Activated CD4-positive, alpha-beta T cell treated with anti-CD3 and anti-CD28 coated beads for 24 hours (primary cell): ENCODE results near the gene ERBB4.

Experiments
- DNase-seq, 2 donors: peaks; one replicate each; pipeline ENCODE4 v3.0.0-alpha.2; 2020; ENCODE audit warnings: low read depth in 2 of 2

The ERBB4 gene

DNA sequence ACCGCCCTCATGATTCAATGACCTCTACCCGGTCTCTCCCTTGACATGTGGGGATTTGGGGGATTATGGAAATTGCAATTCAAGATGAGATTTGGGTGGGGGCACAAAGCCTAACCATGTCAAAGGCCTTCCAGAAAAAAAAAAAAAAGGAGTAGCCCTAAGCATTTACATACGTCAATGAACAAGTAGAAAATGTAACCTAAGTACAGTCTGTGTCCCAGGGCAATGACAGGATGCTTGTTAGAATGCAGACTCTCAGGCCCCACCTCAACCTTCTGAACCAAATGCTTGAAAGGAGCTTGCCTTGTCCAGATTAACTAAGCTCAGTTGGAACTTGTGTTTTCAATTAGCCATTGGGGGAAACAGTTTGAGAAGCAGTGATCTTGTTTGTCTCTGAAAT, 1180.1 kb downstream of the ERBB4 start:
- DNase-seq, result no peak

DNA sequence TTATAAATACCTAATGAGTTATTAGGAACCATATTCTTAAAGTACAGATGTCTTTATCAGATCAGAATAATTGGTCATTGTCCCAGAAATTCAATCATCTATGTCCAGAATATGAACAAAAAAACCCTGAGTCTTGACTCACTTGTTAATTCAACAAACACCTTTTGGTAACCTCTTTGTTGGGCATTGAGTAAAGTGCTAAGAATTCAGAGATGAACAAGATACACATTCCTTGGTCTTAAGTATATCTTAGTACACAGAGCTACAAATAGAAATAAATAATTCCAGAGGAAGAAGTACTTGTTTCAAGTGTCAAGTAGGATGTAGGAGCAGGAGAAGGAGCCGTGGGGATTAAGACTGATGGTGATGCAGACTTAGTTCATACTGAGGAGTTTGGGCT, 1184.1 kb downstream of the ERBB4 start:
- no peak for DNase-seq

DNA sequence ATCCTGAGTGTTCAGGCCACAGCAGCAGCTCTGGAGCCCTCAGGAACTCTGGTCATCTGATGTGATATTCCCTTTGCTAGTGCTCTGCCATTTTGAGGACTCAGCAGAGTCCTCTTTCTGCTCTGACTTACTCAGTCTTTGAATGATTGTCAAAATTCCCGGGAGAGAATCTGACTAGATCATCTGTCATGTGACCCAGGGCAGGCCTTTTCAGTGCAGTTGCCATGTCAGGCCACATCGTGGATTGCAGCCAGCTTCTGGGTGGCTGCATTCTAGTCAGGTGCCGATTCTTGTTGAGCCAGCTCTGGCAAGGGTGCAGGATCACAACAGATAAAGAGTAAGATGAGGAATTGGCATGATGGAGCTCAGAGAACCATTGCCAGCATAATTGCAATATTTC, 1186.6 kb downstream of the ERBB4 start:
- DNase-seq, result no peak

- no peak for DNase-seq
These were observed 1189.6 kb downstream of the ERBB4 start for GRCh38 chr2:211349031-211349430.

GRCh38 chr2:211347328-211347727, 1191.3 kb downstream of the ERBB4 start:
- DNase-seq, result no peak

DNA sequence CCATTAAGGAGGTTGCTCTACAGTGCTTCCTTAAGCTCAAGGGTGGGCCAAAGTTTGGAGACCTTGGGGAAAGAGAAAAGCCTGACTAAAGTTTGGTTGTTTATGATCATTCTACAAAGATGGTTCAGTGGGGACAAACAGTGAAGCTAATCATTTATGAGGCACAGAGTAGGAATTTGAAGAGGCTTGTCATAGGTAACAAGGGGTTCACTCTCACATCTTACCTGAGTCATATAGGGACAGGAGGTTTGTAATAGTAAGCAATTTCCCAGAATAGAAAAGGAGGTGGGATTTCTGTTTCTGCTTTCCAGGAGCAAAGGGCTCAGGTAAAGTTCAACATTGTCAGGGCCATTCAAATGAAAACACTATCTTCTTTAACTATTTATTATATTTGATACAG, 1194.3 kb downstream of the ERBB4 start:
- no peak for DNase-seq

DNA sequence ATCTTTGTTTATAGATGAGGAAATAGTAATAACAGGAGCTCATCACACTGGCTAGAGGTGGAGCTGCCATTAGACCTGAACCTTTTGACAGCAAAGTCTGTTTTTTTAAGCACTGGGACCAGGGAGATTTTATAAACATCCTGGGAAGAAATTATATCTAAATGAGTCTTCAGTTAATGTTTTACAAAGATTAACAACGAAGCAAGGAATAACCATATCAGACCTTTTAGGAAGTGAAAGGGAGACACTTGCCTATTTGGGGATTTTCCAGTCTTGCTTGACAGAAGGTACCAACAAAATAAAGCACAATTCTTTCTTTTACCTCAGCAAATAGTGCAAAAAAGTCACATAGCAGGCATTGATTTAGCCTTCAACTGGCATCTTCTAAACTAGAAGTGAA, 1205.2 kb downstream of the ERBB4 start:
- no peak for DNase-seq

- no peak for DNase-seq
These were observed 1206.9 kb downstream of the ERBB4 start for GRCh38 chr2:211331736-211332135.

DNA sequence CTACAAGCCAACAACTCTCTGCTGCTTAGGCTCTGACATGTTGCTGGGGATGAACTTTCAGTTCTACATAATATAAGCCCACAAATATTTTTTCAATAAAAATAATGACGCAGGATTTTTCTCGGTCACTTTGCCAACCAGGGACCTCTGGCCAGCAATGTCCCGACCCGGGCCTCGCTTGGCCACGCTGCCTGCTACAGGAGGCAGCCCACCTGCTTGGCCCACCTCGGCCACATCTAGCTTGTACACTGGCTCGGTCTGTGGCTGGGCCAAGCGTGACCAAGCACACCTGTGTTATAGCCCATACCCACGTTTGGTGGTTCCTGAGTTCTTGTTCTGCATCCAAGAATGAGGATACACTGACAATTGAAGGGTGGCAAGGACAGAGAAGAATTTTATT, 1208.7 kb downstream of the ERBB4 start:
- DNase-seq, result no peak

GRCh38 chr2:211329421-211329820, 1209.2 kb downstream of the ERBB4 start:
- DNase-seq, result no peak

- no peak for DNase-seq
These were observed 1210.5 kb downstream of the ERBB4 start for GRCh38 chr2:211328126-211328525.
